GM06990 (cell line): Measurements from ENCODE around the gene DNAI2.

Experiments used
- DNase-seq: peaks from one replicate; pipeline ENCODE4 v3.0.0-alpha.2; 2011; ENCODE audit not compliant: insufficient read length; ENCODE audit errors: extremely low read depth
- H3K27me3 ChIP-seq: replicated peaks from 2 replicates; pipeline ENCODE4 v1.6.0; 2011; ENCODE audit warnings: low read length; ENCODE audit not compliant: control insufficient read depth, insufficient read depth
- H3K36me3 ChIP-seq: 2 replicates; pipeline ENCODE4 v1.5.1; 2011; ENCODE audit warnings: low read length; ENCODE audit not compliant: control insufficient read depth, insufficient read depth
- H3K4me3 ChIP-seq: replicated peaks from 2 replicates; pipeline ENCODE4 v1.5.1; 2011; ENCODE audit warnings: low read depth, mild to moderate bottlenecking, control low read depth, low read length
- CTCF ChIP-seq: IDR thresholded peaks from 2 replicates; pipeline ENCODE4 v1.5.1; 2011; ENCODE audit warnings: low read length, control low read depth, mild to moderate bottlenecking, inconsistent platforms; ENCODE audit not compliant: insufficient read depth, poor library complexity, severe bottlenecking

Gene DNAI2

GRCh38 chr17:74360899-74361229, 86.8 kb downstream of the DNAI2 start:
- Histone ChIP-seq H3K27me3 (no peaks in the 10 kb centered on the region; the same call in none of the 2 replicates), H3K36me3 (no peaks in the 10 kb centered on the region), H3K4me3 (no peak overlapping the region)
- no peak for DNase-seq
- no peak for TF ChIP-seq CTCF

GRCh38 chr17:74361230-74362068, 87.4 kb downstream of the DNAI2 start, which contains the start of gene BTBD17:
Gene BTBD17, minus strand, starts transcription at chr17:74361868. Its CDS starts 49 bp downstream, at chr17:74361819.
- H3K27me3 ChIP-seq, result no peaks in the 10 kb centered on the region; the same call in none of the 2 replicates
- no peak within 1 kb of the TSS for H3K4me3 ChIP-seq
- H3K36me3 ChIP-seq, result no peaks in the 10 kb centered on the region
- no peak for DNase-seq
- peak; percentile 74 for TF ChIP-seq CTCF

- H3K27me3 ChIP-seq, result no peaks in the 10 kb centered on the region; the same call in none of the 2 replicates
- no peak for DNase-seq
- no peak overlapping the region for H3K4me3 ChIP-seq
- no peak for TF ChIP-seq CTCF
- H3K36me3 ChIP-seq, result no peaks in the 10 kb centered on the region
Measured at GRCh38 chr17:74362069-74362405, 88.0 kb downstream of the DNAI2 start.

GRCh38 chr17:74362810-74363498, 88.9 kb downstream of the DNAI2 start:
- Histone ChIP-seq H3K4me3 (no peak overlapping the region), H3K36me3 (no peaks in the 10 kb centered on the region), H3K27me3 (peaks cover 1% of the 10 kb centered on the region)
- no peak for DNase-seq
- no peak for TF ChIP-seq CTCF
